ENCODE results near the gene NR5A1.

GRCh38 chr9:124500028-124500795 is 7.0 kb downstream of the NR5A1 start:
- TF ChIP-seq CTCF (IDR thresholded peaks at IDR 0.05; ENCODE audit: insufficient read depth, low read length, poor library complexity, severe bottlenecking) (no peak), EZH2phosphoT487 (conservative IDR thresholded peaks at IDR 0.05; ENCODE audit: low read length) (no peak)
